Immature natural killer cell (primary cell): ENCODE measurements around the gene TSPO2. TPM values are rescaled to one million over a fixed set of nuclear protein-coding genes. Genes with fewer than 3 reads are reported as not detected.

ENCODE experiments used
- DNase-seq, 3 donors: peaks; one replicate each; pipeline ENCODE4 v3.0.0; 2022; ENCODE audit warnings: mixed read lengths in 1 of 3
- H3K27ac Mint-ChIP-seq, 6 donors: one replicate each; pipeline ENCODE4 v1.8.0; 2020; ENCODE audit warnings: mixed read lengths in 6 of 6, mild to moderate bottlenecking in 5 of 6, inconsistent platforms in 4 of 6, moderate library complexity in 3 of 6
- H3K27me3 Mint-ChIP-seq, 3 donors: one replicate each; pipeline ENCODE4 v1.8.0; 2020 to 2021; ENCODE audit warnings: low read depth in 3 of 3, mild to moderate bottlenecking in 3 of 3, mixed read lengths in 3 of 3, moderate library complexity in 3 of 3, inconsistent platforms in 1 of 3
- H3K36me3 Mint-ChIP-seq, 3 donors: one replicate each; pipeline ENCODE4 v1.8.0; 2020; ENCODE audit warnings: mixed read lengths in 3 of 3, inconsistent platforms in 2 of 3, mild to moderate bottlenecking in 2 of 3
- H3K4me1 Mint-ChIP-seq, 2 donors: one replicate each; pipeline ENCODE4 v1.8.0; 2020; ENCODE audit warnings: inconsistent platforms in 2 of 2, mild to moderate bottlenecking in 2 of 2, mixed read lengths in 2 of 2, moderate library complexity in 1 of 2
- H3K4me3 Mint-ChIP-seq, 5 donors: one replicate each; pipeline ENCODE4 v1.8.0; 2020; ENCODE audit warnings: mild to moderate bottlenecking in 5 of 5, mixed read lengths in 5 of 5, inconsistent platforms in 3 of 5, moderate library complexity in 3 of 5
- H3K9me3 Mint-ChIP-seq, 6 donors: one replicate each; pipeline ENCODE4 v1.8.0; 2020; ENCODE audit warnings: mild to moderate bottlenecking in 6 of 6, mixed read lengths in 6 of 6, inconsistent platforms in 4 of 6, moderate library complexity in 3 of 6
- polyA plus RNA-seq, 3 donors: library from polyadenylated mRNA; unstranded; fragments of 300-500 nt; fragmentation: Illumina TruSeq; gene quantifications; one replicate each; pipeline ENCODE4 v1.2.3, GENCODE V29; 2021

Gene TSPO2
- polyA plus RNA-seq, 3 donors from 2014 or later, result not detected

- peaks cover 0 to 3% (median 3%) of the 10 kb centered on the region in 3 donors for H3K36me3 Mint-ChIP-seq
- peaks cover 0 to 3% (median 2%) of the 10 kb centered on the region in 3 donors for H3K27me3 Mint-ChIP-seq
- DNase-seq, result no peak
- H3K4me3 Mint-ChIP-seq, result no peak overlapping the region
- no peaks in the 10 kb centered on the region for H3K4me1 Mint-ChIP-seq
- H3K27ac Mint-ChIP-seq, result no peak overlapping the region
- H3K9me3 Mint-ChIP-seq, result no peaks in the 10 kb centered on the region
These were observed 6.1 kb upstream of the TSPO2 start for GRCh38 chr6:41036186-41036585.

- peaks cover 0 to 3% (median 3%) of the 10 kb centered on the region in 3 donors for H3K36me3 Mint-ChIP-seq
- H3K4me1 Mint-ChIP-seq, result no peaks in the 10 kb centered on the region
- H3K4me3 Mint-ChIP-seq, result no peak overlapping the region
- peaks cover 0 to 3% (median 0%) of the 10 kb centered on the region in 3 donors for H3K27me3 Mint-ChIP-seq
- no peak for DNase-seq
- H3K27ac Mint-ChIP-seq, result no peak overlapping the region
- no peaks in the 10 kb centered on the region for H3K9me3 Mint-ChIP-seq
These were observed 5.7 kb upstream of the TSPO2 start for GRCh38 chr6:41036601-41037000.

GRCh38 chr6:41037107-41037900 lies 5.0 kb upstream of the TSPO2 start:
- Mint-ChIP-seq H3K4me3 (no peak overlapping the region), H3K4me1 (no peaks in the 10 kb centered on the region), H3K36me3 (peaks cover 0 to 8% (median 3%) of the 10 kb centered on the region in 3 donors), H3K27ac (no peak overlapping the region), H3K27me3 (peaks cover 0 to 3% (median 0%) of the 10 kb centered on the region in 3 donors), H3K9me3 (no peaks in the 10 kb centered on the region)
- no peak for DNase-seq

GRCh38 chr6:41038205-41038604 lies 4.1 kb upstream of the TSPO2 start:
- DNase-seq, result no peak
- no peak overlapping the region for H3K4me3 Mint-ChIP-seq
- H3K4me1 Mint-ChIP-seq, result no peaks in the 10 kb centered on the region
- H3K27me3 Mint-ChIP-seq, result peaks cover 0 to 2% (median 0%) of the 10 kb centered on the region in 3 donors
- H3K36me3 Mint-ChIP-seq, result peaks cover 0 to 8% (median 3%) of the 10 kb centered on the region in 3 donors
- no peaks in the 10 kb centered on the region for H3K9me3 Mint-ChIP-seq
- no peak overlapping the region for H3K27ac Mint-ChIP-seq

GRCh38 chr6:41039060-41039998 lies 2.9 kb upstream of the TSPO2 start, which contains the start of gene UNC5CL:
Gene UNC5CL (minus strand): TSS chr6:41039221. CDS start chr6:41035074, 4,147 bp downstream.
- Mint-ChIP-seq H3K27me3 (peaks cover 0 to 2% (median 0%) of the 10 kb centered on the region in 3 donors), H3K27ac (no peak within 1 kb of the TSS), H3K4me1 (no peaks in the 10 kb centered on the region), H3K4me3 (no peak within 1 kb of the TSS), H3K9me3 (no peaks in the 10 kb centered on the region), H3K36me3 (peaks cover 0 to 8% (median 2%) of the 10 kb centered on the region in 3 donors)
- DNase-seq, result peak; percentile 7 to 42 (median 22)

- Mint-ChIP-seq H3K27ac (no peak overlapping the region), H3K36me3 (peaks cover 0 to 8% (median 3%) of the 10 kb centered on the region in 3 donors), H3K27me3 (peaks cover 0 to 2% (median 0%) of the 10 kb centered on the region in 3 donors), H3K4me1 (no peaks in the 10 kb centered on the region), H3K4me3 (no peak overlapping the region), H3K9me3 (no peaks in the 10 kb centered on the region)
- DNase-seq, result no peak
These were observed 1.9 kb upstream of the TSPO2 start for GRCh38 chr6:41040101-41040939.

GRCh38 chr6:41040940-41041536 lies 1.2 kb upstream of the TSPO2 start:
- Mint-ChIP-seq H3K4me1 (no peaks in the 10 kb centered on the region), H3K9me3 (no peaks in the 10 kb centered on the region), H3K36me3 (peaks cover 0 to 8% (median 3%) of the 10 kb centered on the region in 3 donors), H3K27me3 (peaks cover 0 to 2% (median 0%) of the 10 kb centered on the region in 3 donors), H3K27ac (no peak overlapping the region), H3K4me3 (no peak overlapping the region)
- no peak for DNase-seq

GRCh38 chr6:41043151-41043550 lies 884 bp downstream of the TSPO2 start:
- Mint-ChIP-seq H3K27ac (no peak overlapping the region), H3K9me3 (no peaks in the 10 kb centered on the region), H3K27me3 (peaks cover 0 to 2% (median 0%) of the 10 kb centered on the region in 3 donors), H3K4me3 (no peak overlapping the region), H3K4me1 (no peaks in the 10 kb centered on the region), H3K36me3 (peaks cover 0 to 15% (median 3%) of the 10 kb centered on the region in 3 donors)
- DNase-seq, result no peak

GRCh38 chr6:41045664-41046063 lies 3.4 kb downstream of the TSPO2 start:
- no peak overlapping the region for H3K4me3 Mint-ChIP-seq
- no peak for DNase-seq
- H3K27ac Mint-ChIP-seq, result no peak overlapping the region
- no peaks in the 10 kb centered on the region for H3K9me3 Mint-ChIP-seq
- no peaks in the 10 kb centered on the region for H3K27me3 Mint-ChIP-seq
- no peaks in the 10 kb centered on the region for H3K4me1 Mint-ChIP-seq
- H3K36me3 Mint-ChIP-seq, result peaks cover 0 to 19% (median 3%) of the 10 kb centered on the region in 3 donors

- Mint-ChIP-seq H3K4me1 (no peaks in the 10 kb centered on the region), H3K27me3 (no peaks in the 10 kb centered on the region), H3K9me3 (no peaks in the 10 kb centered on the region), H3K36me3 (peaks cover 0 to 19% (median 3%) of the 10 kb centered on the region in 3 donors), H3K27ac (no peak overlapping the region), H3K4me3 (no peak overlapping the region)
- DNase-seq, result no peak
These were observed 3.8 kb downstream of the TSPO2 start for GRCh38 chr6:41046084-41046483.

- Mint-ChIP-seq H3K27me3 (no peaks in the 10 kb centered on the region), H3K4me3 (no peak overlapping the region), H3K4me1 (peaks cover 11% of the 10 kb centered on the region in 2 donors), H3K9me3 (no peaks in the 10 kb centered on the region), H3K27ac (no peak overlapping the region), H3K36me3 (peaks cover 4 to 14% (median 7%) of the 10 kb centered on the region in 3 donors)
- DNase-seq, result no peak
These were observed 5.0 kb downstream of the TSPO2 start for GRCh38 chr6:41047306-41047705.

- Mint-ChIP-seq H3K27ac (peak overlapping the region in 1 of 6 donors; percentile 50), H3K9me3 (no peaks in the 10 kb centered on the region), H3K36me3 (peaks cover 4 to 14% (median 7%) of the 10 kb centered on the region in 3 donors), H3K4me3 (no peak overlapping the region), H3K4me1 (peaks cover 17% of the 10 kb centered on the region in 2 donors), H3K27me3 (no peaks in the 10 kb centered on the region)
- DNase-seq, result no peak
These were observed 5.8 kb downstream of the TSPO2 start for GRCh38 chr6:41047745-41048732.
